Epithelial cell of proximal tubule (primary cell): Measurements from ENCODE around the gene CRYAB. TPM values are rescaled to one million over a fixed set of nuclear protein-coding genes. Genes with fewer than 3 reads are reported as not detected.
A peak's percentile ranks its signal among the peaks of the same experiment; 100 is the strongest.

Experiments
- DNase-seq: peaks from one replicate; pipeline ENCODE4 v3.0.0-alpha.2; 2011; ENCODE audit warnings: low read depth
- H3K4me3 ChIP-seq: 2 replicates; pipeline ENCODE4 v1.5.1; 2011; ENCODE audit warnings: low read depth, mild to moderate bottlenecking, low read length
- total RNA-seq: library from RNA; depleted of rRNA; stranded (reverse); fragments of >200 nt; gene quantifications from 2 replicates; pipeline ENCODE4 v1.2.3, GENCODE V29; 2015
- TF ChIP-seq, protein P1 (sequence below): conservative IDR thresholded peaks from 2 replicates; pipeline ENCODE4 v1.5.1; 2012; ENCODE audit warnings: low read depth, mild to moderate bottlenecking, low read length

The CRYAB gene
- total RNA-seq, 1 donor from 2014 or later = 25.8 TPM

- H3K4me3 ChIP-seq = no peak overlapping the region
- no peak for DNase-seq
- TF ChIP-seq, protein P1, sequence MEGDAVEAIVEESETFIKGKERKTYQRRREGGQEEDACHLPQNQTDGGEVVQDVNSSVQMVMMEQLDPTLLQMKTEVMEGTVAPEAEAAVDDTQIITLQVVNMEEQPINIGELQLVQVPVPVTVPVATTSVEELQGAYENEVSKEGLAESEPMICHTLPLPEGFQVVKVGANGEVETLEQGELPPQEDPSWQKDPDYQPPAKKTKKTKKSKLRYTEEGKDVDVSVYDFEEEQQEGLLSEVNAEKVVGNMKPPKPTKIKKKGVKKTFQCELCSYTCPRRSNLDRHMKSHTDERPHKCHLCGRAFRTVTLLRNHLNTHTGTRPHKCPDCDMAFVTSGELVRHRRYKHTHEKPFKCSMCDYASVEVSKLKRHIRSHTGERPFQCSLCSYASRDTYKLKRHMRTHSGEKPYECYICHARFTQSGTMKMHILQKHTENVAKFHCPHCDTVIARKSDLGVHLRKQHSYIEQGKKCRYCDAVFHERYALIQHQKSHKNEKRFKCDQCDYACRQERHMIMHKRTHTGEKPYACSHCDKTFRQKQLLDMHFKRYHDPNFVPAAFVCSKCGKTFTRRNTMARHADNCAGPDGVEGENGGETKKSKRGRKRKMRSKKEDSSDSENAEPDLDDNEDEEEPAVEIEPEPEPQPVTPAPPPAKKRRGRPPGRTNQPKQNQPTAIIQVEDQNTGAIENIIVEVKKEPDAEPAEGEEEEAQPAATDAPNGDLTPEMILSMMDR = no peak
Measured at GRCh38 chr11:111882202-111882601, 29.4 kb downstream of the CRYAB start.

DNA sequence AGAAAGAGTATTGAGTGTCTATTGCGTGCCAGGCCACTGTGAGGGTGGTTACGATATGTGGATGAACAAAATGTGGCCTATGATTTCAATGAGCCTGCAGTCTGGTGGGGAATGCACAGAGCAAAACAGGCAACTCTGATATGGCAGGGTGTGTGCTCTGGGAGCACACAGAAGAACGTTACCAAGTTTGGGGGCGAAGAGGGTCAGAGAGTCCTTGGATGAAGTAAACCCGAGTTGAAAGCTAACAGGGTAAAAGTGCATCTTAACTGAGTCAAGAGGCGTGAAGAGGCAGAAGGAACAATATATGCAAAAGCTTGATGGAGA lies 32.0 kb downstream of the CRYAB start:
- DNase-seq = no peak
- TF ChIP-seq, protein P1 = no peak
- peak overlapping the region; percentile 77 for H3K4me3 ChIP-seq

DNA sequence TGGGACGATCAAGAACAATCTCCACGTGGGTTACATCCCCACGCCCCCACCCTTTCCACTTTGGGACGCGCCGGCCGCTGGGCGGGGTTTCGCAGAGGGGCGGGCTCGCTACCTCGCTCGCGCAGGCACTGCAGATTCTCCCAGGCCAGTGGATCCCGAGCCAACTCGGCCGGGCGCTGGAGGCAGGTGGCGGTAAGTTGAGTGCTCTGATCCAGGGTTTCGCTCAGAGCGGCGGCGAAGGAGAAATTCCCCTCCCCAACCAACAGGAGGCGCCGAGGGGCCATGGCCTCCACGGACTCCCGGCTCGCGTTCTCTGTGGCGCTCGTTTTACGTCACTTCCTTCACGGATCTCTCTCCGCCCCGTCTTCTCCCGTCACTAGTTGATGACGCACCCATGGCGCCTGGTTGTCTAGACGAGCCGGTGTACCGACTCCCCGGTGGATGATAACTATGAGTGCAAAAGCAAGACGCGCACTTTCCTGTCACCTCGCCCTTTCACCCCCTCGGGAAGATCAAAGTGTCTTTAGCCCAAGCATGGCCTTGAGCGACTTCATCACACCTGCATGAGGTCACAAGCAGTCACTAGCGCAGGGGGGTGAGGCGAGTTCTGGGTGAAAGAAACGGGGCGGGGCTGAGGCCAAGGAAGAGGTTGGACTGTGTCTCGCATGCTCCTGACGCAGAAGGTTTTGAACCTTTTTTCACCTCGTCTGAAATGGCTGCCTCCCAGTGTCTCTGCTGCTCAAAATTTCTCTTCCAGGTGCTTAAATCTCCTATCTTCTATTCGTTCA lies 32.5 kb downstream of the CRYAB start, which contains the start of the genes CFAP68 and FDXACB1:
CFAP68 (plus strand) TSS at position 693 of the 788 bp plus-strand sequence; CDS start at position 713, 20 bp downstream.
FDXACB1 (minus strand) TSS at position 317 of the 788 bp plus-strand sequence; CDS start at position 284, 33 bp downstream.
- H3K4me3 ChIP-seq = peak within 1 kb of the TSS; percentile 77
- peak; percentile 85 for DNase-seq
- TF ChIP-seq, protein P1 = peak; percentile 79

- TF ChIP-seq, protein P1 = no peak
- DNase-seq = no peak
Measured at GRCh38 chr11:111878385-111878848, 33.2 kb downstream of the CRYAB start.

GRCh38 chr11:111871693-111872161 lies 39.8 kb downstream of the CRYAB start:
- peak overlapping the region; percentile 85 for H3K4me3 ChIP-seq
- no peak for DNase-seq
- TF ChIP-seq, protein P1 = no peak

More at GRCh38 chr11:111878385-111878848, 33.2 kb downstream of the CRYAB start:
- H3K4me3 ChIP-seq = peak overlapping the region; percentile 77

DNA sequence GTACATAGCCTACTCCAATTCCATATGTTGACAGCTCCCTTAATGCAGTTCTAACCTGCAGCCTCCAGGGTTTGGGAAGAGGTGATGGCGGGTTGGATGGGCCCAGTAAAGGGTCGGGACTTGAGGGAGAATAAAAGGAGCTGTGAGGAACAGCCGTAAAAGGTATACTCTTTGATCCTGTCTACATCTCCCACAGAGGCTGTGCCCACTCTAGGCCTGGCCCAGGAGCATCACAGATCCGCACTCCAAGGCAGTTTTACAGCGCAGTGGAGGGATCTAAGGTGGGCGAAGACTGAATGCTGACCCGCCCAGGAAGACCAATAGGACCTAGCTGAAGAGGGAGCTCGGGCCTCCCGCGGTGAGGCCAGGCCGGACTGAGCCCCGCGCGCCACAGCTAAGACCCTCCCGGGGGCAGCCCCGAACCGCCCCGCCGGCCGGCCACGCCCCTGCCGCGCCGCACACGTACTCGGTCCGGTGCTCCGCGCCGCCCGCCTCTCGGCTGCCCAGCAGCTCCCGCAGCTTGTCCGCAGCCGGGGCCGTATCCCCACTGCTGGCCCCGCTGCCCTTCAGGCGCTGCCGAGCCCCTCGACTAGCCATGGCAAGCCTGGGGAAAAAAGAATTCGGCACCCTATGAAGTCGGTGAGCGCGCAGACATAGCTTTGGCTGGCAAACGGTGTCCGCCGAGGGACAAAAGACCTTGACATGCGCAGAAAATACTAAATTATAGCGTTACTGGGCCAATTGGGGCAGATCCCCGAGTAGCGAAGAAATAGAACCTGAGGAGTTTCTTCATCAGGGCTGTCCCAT lies 40.5 kb downstream of the CRYAB start, which contains the start of gene ALG9:
ALG9 (minus strand) TSS at position 696 of the 807 bp plus-strand sequence; CDS start at position 597, 99 bp downstream.
- TF ChIP-seq, protein P1 = peak; percentile 46
- H3K4me3 ChIP-seq = peak within 1 kb of the TSS; percentile 85
- DNase-seq = no peak
